ENCODE data around the gene TEX29.

Gene TEX29

DNA sequence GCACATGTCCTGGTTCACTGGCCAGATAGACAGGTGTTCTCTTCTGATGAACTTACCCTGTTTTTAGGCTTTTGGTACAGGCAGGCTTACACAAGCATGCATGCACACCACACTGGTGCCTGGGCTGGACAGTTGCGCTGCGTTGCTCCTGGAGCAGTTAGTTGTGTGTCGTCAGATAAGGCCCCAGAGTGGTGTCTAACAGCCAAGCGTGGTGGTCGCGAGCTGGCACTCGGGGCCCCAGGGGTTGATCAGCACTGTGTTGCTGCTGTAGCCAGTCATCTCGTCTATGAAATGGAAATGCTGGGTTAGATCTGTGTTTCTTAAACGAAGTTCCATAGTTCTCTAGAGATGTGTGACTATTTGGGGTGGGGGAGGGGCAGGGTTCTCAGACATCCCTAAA, 24.6 kb upstream of the TEX29 start:
- Mint-ChIP-seq H3K36me3 (ENCODE audit: low read depth) (peaks cover 59% of the 10 kb centered on the region), H3K9me3 (no peaks in the 10 kb centered on the region), H3K4me1 (peaks cover 9% of the 10 kb centered on the region), H3K4me3 (no peak overlapping the region), H3K27ac (no peak overlapping the region), H3K27me3 (ENCODE audit: low read depth) (no peaks in the 10 kb centered on the region)
- TF ChIP-seq, protein P1, sequence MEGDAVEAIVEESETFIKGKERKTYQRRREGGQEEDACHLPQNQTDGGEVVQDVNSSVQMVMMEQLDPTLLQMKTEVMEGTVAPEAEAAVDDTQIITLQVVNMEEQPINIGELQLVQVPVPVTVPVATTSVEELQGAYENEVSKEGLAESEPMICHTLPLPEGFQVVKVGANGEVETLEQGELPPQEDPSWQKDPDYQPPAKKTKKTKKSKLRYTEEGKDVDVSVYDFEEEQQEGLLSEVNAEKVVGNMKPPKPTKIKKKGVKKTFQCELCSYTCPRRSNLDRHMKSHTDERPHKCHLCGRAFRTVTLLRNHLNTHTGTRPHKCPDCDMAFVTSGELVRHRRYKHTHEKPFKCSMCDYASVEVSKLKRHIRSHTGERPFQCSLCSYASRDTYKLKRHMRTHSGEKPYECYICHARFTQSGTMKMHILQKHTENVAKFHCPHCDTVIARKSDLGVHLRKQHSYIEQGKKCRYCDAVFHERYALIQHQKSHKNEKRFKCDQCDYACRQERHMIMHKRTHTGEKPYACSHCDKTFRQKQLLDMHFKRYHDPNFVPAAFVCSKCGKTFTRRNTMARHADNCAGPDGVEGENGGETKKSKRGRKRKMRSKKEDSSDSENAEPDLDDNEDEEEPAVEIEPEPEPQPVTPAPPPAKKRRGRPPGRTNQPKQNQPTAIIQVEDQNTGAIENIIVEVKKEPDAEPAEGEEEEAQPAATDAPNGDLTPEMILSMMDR (IDR thresholded peaks at IDR 0.05; ENCODE audit: unreplicated experiment in 3 of 3) = no peak

DNA sequence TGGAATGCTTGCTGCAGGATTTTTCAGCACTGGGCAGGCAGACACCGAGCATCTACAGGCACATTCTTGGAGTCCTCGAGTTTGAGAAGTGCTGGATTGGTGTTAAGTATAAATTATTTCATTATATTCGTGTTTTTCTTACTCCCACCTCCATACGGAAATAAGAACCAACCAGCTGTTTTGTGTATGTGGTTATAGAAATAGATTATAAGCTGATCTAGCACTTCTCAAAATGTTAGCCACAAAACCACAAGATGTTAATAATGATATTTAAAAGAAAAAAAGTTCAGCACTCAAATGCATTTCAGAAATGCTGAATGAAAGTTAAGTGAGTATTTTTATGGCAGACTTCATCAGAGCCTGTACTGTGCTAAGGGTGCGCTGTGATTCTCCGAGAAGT, 24.0 kb upstream of the TEX29 start:
- H3K27me3 Mint-ChIP-seq (ENCODE audit: low read depth) = no peaks in the 10 kb centered on the region
- no peak overlapping the region for H3K27ac Mint-ChIP-seq
- H3K4me3 Mint-ChIP-seq = no peak overlapping the region
- TF ChIP-seq, protein P1 (IDR thresholded peaks at IDR 0.05; ENCODE audit: unreplicated experiment in 3 of 3) = no peak
- no peaks in the 10 kb centered on the region for H3K9me3 Mint-ChIP-seq
- H3K4me1 Mint-ChIP-seq = peaks cover 9% of the 10 kb centered on the region
- H3K36me3 Mint-ChIP-seq (ENCODE audit: low read depth) = peaks cover 59% of the 10 kb centered on the region

DNA sequence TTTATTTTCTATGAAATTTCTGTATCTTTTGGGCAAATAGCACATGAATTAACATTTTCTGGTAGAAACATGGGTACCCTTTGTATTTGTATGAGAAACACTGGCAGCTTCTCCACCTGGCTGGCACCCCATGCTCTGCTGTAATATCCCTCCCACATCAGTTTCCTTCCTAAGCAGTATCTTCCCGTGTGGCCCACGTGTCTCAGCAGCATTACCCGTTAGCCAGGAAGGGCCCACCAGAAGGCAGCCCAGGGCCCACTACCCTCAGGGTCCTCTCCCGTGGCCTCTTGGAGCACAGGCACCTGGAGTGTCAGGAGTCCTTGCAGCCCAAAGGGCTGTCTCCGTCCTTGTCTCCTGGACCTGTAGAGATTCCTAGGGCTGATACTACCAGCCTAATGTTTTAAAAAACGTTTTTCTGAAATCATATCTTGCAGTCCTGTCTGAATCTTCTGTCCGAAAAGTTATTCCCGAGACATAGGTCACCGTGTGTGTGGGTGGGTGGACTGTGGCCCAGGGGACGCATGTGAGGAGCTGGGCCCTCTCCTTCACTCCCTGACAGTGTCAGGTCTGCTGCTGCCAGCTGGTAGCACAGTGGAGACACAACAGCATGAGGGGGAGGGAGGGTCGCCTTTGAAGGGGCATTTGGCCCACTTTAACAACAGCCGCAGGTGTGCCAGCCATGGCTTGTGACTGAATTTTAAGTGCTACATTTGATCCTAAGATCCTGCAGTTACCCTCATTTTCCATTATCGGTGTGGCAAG, 22.0 kb upstream of the TEX29 start:
- H3K4me3 Mint-ChIP-seq = no peak overlapping the region
- H3K4me1 Mint-ChIP-seq = peaks cover 10% of the 10 kb centered on the region
- peaks cover 62% of the 10 kb centered on the region for H3K36me3 Mint-ChIP-seq (ENCODE audit: low read depth)
- TF ChIP-seq, protein P1 (IDR thresholded peaks at IDR 0.05; ENCODE audit: unreplicated experiment in 3 of 3) = no peak
- H3K27ac Mint-ChIP-seq = no peak overlapping the region
- no peaks in the 10 kb centered on the region for H3K9me3 Mint-ChIP-seq
- H3K27me3 Mint-ChIP-seq (ENCODE audit: low read depth) = no peaks in the 10 kb centered on the region

DNA sequence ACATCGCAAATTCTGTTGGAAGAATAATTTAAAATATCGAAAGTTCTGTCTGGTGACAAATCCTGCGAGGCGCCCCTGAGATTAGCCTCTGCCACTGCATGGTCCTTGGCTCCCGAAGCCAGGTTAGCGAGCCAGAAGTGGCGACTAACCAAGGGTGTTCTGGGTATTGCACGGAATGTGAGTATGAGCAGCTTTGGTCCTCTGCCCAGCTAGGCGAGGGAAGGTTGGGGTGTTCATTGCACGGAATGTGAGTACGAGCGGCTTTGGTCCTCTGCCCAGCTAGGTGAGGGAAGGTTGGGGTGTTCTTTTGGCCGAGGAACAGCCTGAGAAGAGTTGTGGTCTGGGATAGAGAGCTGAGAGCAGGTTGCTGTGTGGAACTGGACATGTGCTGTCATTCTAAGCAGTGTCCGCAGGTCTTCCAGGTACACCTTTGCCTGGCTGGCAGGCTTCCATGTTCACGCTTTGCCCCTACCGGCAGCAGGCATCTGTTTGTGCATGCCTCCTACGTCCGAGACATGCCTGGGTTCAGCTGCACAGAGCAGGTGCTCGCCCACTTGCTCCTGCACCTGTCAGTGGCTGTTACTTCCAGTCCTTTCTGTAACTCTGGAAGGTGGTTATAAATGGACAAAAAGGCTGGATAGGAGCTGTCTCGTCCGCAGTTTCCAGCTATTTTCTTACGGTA, 18.3 kb upstream of the TEX29 start:
- Mint-ChIP-seq H3K27ac (peak overlapping the region in 1 of 3 experiments; percentile 20), H3K27me3 (ENCODE audit: low read depth) (no peaks in the 10 kb centered on the region), H3K9me3 (no peaks in the 10 kb centered on the region), H3K36me3 (ENCODE audit: low read depth) (peaks cover 71% of the 10 kb centered on the region), H3K4me3 (no peak overlapping the region), H3K4me1 (peaks cover 10% of the 10 kb centered on the region)
- TF ChIP-seq, protein P1 (IDR thresholded peaks at IDR 0.05; ENCODE audit: unreplicated experiment in 3 of 3) = no peak

DNA sequence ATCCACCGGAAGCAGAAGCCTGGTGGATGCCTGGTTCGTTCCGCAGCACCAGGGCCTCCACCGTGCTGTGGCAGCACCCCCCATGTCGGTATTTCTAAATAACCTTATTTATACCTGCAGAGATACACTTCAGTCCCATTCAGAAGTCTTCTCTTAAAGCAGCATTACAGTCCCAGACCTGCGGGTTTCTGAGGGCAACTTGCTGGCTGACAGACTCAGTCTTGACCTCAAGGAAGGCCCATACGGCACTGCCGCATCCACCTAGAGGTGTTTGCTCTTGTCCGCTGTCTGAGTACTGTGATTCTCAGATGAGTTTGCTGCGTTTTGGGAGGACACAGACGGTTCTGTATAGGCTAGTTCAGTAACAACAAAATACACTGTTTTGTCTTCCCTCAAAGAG, 16.9 kb upstream of the TEX29 start:
- Mint-ChIP-seq H3K27me3 (ENCODE audit: low read depth) (no peaks in the 10 kb centered on the region), H3K4me1 (peaks cover 10% of the 10 kb centered on the region), H3K4me3 (no peak overlapping the region), H3K36me3 (ENCODE audit: low read depth) (peaks cover 73% of the 10 kb centered on the region), H3K9me3 (no peaks in the 10 kb centered on the region), H3K27ac (no peak overlapping the region)
- TF ChIP-seq, protein P1 (IDR thresholded peaks at IDR 0.05; ENCODE audit: unreplicated experiment in 3 of 3) = no peak

All from nephron (organoid).